HG02642 (cell line): ENCODE measurements around the gene FAM83C.
"Not testable (repeated sequence)": the region's sequence is repeated elsewhere in the genome, so short reads cannot be mapped to it uniquely, and the experiment has no call there.

Experiments
- ATAC-seq: cut with Tn5 transposase; IDR thresholded peaks from one replicate; pipeline ENCODE4 v1.9.1; 2021; ENCODE audit warnings: mild to moderate bottlenecking; ENCODE audit not compliant: unreplicated experiment, poor library complexity

The FAM83C gene

GRCh38 chr20:35319192-35319870 lies 27.1 kb upstream of the FAM83C start:
- no peak for ATAC-seq

DNA sequence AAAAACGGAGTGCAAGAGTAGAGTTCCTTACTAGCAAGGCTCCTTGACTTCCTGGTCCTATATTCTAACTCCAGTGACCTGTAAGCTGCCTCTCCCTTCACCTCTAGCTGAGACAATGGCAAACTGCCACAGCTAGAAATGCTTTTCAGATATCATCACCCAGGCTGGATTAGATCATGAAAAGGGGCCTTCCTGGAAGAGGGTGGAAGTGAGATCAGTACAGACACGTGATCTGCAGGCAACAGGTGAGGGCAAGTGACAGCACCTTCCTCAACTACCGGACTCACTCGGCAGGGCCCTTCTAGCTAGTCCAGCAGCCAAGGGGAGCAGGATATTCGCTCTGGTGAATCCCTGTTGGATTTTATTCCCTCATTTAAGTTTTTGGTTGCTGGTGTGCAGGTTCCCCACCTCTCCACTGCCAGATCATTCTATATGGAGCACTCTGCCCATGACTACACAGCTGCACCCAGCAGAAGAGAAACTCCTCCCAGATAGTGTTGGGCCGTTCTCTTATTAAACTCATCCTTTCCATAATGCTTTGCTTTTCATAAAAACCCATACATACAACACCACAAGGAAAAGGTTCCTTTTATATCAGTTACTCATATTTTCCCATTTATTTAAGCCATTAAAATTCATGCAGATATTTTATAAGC lies 26.4 kb upstream of the FAM83C start:
- no peak for ATAC-seq

DNA sequence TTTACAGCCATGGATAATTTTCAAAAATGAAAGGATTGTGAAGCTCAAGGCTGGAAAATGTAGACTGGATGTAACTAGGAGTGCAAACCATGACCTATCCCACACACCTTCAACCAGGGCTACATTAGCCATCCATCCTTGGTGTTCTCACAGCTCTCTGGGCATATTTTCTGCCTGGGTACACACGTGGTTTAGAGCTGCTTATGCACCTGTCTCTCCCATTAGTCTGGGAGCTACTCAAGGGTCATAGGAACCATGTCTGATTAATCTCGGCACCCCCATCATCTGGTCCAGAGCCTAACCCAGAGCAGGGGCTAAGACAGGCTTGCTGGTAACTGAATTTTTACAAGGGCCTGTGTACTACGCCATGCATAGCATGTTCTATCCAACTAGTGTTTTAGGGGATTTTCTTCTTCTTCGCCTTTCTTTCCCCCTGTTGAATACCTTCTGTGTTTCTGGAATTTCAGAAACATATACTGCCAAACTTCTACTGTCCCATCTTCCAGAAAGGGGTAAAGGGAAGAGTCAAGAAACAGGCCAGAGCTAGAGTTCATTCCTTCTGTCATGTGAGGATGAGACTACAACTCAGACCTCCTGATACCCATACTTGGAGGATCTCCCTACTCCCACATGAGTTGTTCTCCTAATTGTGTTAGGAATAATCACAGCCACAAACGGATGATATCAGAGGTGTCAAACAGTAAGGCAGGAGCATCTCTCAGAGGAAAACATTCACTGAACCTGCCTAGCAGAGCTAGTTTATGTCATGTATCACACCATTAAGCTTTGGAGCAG lies 25.4 kb upstream of the FAM83C start:
- no peak for ATAC-seq

DNA sequence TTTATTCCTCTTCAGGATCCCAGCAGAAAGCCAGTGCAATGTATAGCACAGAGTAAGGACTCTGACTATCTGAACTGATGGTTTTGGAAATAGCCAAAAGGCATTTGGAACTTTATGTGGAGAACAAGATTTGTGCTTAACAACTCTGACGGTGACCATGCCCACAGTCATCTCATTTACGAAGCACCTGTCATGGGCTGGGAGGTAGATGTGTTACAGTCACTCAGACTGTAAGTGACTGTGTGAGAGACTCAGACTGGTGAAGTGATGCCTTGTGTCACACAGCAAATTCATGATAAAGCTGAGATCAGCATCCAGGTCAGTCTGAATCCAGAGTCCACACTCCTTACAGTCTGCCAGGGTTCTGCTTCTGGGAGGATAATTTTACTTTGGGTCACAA lies 23.9 kb upstream of the FAM83C start:
- no peak for ATAC-seq

DNA sequence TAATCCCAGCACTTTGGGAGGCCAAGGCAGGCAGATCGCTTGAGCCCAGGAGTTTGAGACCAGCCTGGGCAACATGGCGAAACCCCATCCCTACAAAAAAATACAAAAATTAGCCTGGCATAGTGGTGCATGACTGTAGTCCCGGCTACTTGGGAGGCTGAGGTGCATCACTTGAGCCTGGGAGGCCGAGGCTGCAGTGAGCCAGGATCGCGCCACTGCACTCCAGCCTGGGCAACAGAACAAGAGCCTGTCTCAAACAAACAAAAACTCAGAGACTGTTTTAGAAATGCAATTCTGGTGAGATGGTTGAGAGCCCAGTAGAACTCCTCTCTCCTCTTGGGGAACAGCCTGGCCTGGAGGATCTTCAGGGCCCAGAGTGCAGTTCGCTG lies 23.4 kb upstream of the FAM83C start:
- not testable (repeated sequence) for ATAC-seq

DNA sequence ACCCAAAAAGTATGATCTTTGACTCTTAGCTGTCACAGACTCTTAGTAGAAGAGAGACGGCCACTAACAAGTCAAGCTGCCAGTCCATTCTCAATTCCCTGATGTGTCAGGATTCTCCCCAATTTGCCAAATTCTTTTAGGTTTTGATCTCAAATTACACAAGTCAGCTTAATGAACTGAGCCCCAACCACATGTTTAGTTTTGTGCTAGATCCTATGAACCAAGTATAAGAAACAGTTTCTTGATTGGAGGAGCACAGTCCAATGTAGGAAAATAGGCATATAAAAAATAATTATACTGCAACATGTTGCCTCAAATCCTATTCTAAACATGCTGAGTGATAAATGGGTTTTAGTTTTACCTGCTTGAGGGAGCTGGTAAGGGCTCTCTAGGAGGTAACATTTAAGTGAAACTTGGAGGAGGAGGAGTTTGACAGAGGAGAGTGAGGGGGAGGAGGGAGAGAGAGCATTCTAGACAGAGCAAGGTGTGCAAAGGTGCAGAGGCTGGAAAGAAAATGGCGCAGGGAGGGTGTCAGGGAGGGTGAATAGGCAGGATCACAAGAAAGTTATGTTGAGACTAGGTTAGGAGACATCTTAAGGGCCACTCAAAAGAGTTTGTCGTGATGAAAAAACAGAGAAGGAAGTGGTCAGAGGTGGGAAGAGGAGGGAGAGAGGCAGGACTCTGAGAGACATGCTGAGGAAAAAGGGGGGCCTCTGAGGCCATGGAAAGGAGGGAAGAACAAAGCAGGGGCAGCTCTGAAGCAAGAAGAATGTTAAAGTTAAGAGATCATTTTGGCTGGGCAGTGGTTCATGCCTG lies 22.8 kb upstream of the FAM83C start:
- no peak for ATAC-seq

DNA sequence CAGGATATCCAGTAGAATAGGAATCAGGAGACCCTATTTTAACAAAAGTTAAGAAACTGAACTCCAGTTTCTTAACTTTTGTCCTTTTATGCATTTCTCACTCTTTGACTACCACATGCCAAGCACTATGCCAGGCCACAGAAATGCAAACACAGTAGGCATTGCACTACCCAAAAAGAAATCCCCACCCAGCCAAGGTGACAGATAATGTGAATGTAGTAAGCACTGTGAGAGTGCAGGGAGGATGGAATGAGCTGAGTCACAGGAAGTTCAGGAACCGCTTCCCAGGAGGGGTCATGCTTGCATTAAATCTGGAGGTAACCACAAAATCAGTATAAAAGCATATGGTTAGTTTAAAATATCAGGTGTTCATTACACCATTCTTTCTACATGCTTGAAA lies 20.1 kb upstream of the FAM83C start:
- no peak for ATAC-seq

DNA sequence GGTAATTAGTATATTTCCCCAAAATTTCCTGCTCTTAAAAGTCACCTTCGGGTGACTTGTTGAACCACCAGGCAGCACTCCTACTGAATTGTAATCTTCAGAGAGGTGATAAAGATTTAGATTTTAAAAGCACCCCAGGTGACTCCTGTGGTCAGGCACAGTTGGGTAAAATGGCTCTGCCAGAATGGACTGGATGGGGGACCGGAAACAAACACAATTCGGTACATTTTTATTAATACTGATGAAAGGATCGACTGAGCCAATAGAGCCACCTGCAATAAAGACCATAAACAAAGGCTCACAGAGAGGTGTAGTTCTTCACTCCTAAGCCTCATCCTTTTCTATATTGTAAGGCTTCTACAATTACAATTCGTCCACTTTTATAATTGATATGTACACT lies 19.6 kb upstream of the FAM83C start:
- ATAC-seq, result no peak

- ATAC-seq, result no peak
Measured at GRCh38 chr20:35311409-35311808, 19.2 kb upstream of the FAM83C start.

DNA sequence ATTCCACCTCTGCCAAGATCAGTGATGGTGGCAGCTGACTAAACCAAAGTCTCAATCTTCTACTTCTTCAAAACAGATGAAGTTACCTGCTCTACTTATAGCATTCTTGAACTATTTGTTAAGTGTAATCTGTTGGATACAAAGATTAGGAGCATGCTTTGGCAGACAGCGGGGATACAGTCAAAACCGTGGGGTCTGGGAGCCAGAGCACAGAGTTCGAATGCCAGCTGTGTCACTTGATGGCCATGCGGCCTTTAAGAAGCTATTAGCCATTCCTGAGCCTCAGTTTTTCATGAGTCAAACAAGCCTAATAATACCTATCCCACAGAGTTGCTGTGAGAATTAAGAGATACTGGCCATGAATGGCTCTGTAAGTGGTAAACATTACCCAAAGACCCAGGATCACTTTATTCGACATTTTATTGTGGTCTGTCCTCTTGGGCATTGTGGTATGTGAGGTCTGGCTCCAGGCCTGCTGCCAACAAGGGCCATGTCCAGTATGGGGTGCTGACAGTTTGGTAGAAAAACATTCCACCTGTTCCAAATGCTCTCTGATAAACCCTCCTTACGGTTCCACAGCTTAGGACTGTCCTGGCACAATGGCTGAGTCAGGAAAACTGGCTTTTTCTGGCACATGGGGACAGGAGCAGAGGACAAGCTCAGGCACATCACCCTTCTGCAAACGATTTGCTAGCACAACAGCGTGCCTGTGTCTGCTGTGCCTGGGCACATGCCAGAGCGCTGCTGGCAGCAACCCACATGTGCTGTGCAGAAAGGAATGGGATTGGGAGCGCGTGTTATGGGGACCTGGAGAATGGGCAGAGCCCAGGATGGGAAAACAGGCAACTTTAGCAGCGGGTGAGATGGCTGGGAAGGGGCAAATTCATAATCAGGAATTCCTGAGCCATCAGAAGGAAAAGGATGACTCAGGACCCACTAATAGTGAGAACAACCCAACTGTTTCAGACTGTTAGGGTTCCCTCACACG lies 15.7 kb upstream of the FAM83C start:
- no peak for ATAC-seq

- no peak for ATAC-seq
Measured at GRCh38 chr20:35306931-35307517, 14.8 kb upstream of the FAM83C start.

DNA sequence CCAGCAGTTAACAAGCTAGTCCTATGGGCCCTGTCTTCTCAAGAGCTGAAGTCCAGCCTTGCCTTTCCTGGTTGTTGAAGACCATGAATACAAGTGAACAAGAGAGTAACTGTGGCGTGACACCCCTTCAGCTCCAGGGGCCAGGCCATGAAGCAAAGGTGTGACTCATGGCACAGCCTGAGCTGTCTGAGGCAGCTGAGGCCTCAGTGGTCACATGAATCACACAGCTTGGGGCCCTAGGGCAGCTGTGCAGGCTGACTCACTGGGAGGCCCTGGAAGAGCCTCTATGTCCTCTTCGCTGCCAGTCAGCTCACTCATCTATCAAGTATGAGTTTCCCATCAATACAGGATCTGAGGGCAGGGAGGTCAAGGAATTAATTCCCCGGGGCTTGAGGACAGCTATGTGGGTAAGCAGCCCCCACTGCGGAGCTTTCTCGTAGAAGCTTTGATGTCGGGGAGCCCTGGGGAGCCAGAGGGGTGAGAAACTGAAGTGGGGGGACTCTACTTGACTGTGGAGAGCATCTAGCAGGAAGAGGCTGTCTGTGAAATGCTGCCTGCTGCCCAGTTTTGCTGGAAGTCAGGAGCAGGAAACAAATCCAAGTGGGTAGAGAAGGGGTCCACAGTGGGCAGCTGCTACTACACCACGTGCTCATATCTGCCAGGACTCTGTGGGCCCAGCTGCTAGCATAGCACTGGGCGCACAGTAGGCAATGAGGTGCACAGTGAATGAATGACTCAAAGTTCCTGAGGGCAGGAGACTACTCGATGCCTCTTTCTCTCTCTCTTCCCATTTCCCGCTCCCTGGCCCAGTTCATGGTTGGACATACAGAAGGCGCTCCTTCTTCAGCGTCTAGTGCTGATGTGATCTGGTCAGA lies 13.7 kb upstream of the FAM83C start:
- ATAC-seq, result no peak

- ATAC-seq, result no peak
Measured at GRCh38 chr20:35304956-35305355, 12.7 kb upstream of the FAM83C start.

DNA sequence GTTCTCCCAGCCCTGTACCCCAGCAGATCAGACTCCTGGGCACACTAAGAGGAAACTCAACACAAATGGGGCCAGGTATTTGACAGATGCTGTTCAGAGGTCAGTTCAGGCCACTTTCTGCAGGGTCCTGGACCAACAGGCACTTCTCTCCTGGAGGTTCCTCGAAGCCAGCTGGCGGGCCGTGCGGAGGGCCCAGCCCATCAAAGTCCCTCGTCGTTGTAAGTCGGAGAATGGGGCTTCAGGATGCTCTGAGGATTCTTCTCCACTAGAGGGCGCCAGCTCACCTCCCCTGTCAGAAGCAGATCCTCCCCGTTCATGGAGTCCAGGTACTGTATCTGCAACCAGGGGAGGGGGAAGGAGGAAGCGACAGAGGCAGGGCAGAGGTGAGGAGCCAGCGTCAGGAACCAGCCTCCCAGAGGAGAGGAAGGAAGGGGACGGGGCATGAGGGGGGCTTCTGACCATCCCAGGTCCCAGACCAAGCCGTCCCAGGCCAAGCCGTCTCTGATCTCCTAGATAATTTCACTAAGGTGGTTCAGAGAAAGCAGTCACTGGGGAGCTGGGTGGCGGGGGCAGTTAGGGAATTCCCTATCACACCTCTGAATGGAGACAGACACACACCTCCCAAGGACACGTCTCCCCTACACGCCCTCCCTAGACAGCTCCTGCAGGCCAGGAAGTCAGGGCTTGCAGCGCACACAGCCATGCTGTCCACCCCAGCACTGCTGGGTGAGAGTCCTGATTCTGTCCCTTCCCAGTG lies 11.7 kb upstream of the FAM83C start:
- peak; percentile 53 for ATAC-seq

DNA sequence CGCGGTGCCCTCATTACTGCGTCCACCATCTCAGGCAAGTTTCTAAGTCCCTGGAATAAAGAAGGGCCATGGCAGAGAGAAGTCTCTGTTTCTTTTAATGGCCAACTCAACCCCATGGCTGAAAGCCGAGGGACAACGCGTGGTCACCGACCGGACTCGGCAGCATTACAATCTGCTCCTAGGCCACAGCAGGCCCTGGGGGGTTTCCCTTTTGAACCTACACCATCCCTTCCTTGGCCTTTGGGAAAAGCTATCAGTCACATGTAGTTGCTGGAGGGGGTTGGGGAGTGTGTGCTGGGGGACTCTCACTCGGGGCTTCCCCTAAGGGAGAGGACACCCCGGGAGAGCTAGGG lies 11.1 kb upstream of the FAM83C start:
- peak; percentile 7 for ATAC-seq

GRCh38 chr20:35302421-35303335 lies 10.5 kb upstream of the FAM83C start:
- ATAC-seq, result no peak

DNA sequence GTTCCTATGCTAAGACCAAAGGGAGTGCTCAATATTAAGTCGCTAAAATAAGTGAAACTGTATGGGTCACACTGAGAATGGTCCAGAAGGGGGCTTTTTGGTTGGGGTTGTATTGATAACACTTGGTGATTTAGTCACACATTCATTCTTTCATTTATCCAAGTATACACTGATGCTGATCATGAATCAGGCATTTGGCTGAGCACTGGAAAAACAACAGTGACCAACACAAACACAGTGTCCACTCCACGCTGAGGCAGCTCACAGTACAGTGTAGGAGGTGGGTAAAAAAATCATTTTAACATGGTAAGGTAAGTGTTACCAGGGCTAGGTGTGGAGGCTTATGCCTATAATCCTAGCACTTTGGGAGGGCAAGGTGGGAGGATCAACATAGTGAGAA lies 9.2 kb upstream of the FAM83C start:
- ATAC-seq, result no peak
